KG1 (cell line): ENCODE data around the gene CCDC88A.
"Not testable (repeated sequence)": the region's sequence is repeated elsewhere in the genome, so short reads cannot be mapped to it uniquely, and the experiment has no call there.

Source experiments
- DNase-seq: peaks from one replicate; lab custom pipeline; 2025; lab: John Stamatoyannopoulos, UW

CCDC88A gene

GRCh38 chr2:55419679-55420438, at the start of gene CCDC88A:
CCDC88A (minus strand) TSS chr2:55419856; CDS start chr2:55419079, 777 bp downstream.
- DNase-seq, result peak; percentile 95

DNA sequence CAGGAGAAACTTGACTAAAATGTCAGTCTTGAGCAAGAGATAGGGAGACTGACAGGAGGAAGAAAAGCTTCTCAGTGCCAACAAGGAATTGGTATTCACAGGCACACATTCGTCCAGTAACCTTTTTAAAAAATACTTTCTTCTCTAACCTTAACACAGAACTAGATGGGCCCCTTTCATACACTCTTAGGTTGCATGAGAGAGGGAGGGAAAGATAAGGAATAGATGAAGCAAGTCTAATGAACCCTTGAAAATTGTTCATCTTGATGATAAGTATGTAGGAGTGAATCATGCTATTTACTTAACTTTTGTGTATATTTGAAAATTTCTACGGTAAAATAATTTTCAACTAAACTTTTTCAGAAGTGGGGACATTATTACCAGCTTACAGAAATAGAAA, 42.0 kb upstream of the CCDC88A start:
- DNase-seq, result no peak

GRCh38 chr2:55460562-55460961, 40.9 kb upstream of the CCDC88A start:
- DNase-seq, result no peak

- DNase-seq, result no peak
Observed at GRCh38 chr2:55459714-55460274, 40.1 kb upstream of the CCDC88A start.

DNA sequence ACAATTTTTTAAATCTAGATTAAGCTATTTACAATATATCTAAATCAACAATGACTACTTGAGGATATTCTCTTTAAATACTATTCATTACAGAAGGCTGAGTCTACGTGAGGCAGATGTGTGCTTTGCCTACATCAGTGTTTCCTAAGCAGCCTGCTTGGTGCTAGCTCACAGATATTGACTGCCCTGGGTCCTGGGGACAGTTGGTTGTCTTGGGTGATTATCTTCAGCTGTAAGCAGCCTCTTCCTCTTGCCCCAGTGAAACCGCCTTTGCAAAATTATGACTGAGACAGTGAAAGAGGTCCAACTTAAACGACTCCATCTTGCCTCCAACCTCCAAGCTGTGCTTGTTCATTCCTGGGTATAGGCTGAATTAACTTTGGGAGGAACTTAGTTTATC, 39.6 kb upstream of the CCDC88A start:
- no peak for DNase-seq

DNA sequence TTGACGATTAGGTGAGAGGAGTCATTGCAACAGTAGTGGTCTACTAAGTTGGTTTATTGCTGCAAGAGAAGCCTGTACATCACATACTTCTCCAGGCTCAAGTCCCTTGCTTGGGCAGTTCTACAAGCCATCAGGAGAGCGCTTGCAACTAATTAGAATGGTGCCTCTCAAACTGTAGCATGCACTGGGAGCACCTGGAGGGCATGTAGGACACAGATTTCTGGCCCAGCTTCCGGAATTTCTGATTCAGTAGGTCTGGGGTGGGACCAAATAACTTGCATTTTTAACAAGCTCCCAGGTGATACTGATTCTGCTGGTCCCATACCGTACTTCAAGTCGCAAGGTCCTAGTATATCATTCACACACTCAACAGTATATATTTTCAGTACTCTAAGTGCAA, 34.5 kb upstream of the CCDC88A start:
- DNase-seq, result no peak

GRCh38 chr2:55452879-55453278, 33.2 kb upstream of the CCDC88A start:
- DNase-seq, result no peak

GRCh38 chr2:55451699-55452098, 32.0 kb upstream of the CCDC88A start:
- no peak for DNase-seq

DNA sequence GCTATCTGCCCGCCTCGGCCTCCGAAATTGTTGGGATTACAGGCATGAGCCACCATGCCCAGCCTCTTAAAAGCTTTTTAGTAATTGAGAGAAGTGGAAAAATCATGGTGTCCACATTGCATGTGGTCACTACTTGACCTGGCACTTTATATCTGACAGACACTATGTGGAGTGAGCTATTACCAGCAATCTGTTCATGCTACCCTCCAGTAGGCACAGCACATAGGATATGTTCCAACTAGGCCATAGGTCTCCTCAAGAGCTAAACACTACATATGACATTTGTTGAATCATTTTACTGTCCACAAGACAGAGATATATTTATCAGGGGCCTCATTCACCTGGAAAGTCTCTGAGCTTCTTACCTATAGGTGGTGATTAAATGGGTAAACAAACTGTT, 30.4 kb upstream of the CCDC88A start:
- not testable (repeated sequence) for DNase-seq

DNA sequence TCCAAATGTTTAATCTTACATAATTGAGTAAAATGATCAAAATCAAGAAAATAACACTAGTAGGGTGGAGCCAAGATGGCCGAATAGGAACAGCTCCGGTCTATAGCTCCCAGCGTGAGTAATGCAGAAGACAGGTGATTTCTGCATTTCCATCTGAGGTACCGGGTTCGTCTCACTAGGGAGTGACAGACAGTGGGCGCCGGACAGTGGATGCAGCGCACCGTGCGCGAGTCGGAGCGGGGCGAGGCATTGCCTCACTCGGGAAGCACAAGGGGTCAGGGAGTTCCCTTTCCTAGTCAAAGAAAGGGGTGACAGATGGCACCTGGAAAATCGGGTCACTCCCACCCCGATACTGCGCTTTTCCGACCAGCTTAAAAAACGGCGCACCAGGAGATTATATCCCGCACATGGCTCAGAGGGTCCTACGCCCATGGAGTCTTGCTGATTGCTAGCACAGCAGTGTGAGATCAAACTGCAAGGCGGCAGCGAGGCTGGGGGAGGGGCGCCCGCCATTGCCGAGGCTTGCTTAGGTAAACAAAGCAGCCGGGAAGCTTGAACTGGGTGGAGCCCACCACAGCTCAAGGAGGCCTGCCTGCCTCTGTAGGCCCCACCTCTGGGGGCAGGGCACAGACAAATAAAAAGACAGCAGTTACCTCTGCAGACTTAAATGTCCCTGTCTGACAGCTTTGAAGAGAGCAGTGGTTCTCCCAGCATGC, 22.5 kb upstream of the CCDC88A start:
- not testable (repeated sequence) for DNase-seq

GRCh38 chr2:55441280-55441892, 21.7 kb upstream of the CCDC88A start:
- no peak for DNase-seq

DNA sequence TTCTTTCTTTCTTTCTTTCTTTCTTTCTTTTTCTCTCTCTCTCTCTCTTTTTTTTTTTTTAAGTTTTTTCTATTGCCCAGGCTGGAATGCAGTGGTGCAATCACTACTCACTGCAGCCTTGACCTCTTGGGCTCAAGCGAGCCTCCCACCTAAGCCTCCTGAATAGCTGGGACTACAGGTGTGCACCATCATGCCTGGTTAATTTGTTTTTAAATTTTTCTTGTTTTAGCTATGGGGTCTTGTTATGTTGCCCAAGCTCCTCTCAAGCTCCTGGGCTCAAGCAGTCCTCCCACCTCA, 19.4 kb upstream of the CCDC88A start:
- no peak for DNase-seq

- no peak for DNase-seq
Observed at GRCh38 chr2:55438391-55439100, 18.9 kb upstream of the CCDC88A start.

DNA sequence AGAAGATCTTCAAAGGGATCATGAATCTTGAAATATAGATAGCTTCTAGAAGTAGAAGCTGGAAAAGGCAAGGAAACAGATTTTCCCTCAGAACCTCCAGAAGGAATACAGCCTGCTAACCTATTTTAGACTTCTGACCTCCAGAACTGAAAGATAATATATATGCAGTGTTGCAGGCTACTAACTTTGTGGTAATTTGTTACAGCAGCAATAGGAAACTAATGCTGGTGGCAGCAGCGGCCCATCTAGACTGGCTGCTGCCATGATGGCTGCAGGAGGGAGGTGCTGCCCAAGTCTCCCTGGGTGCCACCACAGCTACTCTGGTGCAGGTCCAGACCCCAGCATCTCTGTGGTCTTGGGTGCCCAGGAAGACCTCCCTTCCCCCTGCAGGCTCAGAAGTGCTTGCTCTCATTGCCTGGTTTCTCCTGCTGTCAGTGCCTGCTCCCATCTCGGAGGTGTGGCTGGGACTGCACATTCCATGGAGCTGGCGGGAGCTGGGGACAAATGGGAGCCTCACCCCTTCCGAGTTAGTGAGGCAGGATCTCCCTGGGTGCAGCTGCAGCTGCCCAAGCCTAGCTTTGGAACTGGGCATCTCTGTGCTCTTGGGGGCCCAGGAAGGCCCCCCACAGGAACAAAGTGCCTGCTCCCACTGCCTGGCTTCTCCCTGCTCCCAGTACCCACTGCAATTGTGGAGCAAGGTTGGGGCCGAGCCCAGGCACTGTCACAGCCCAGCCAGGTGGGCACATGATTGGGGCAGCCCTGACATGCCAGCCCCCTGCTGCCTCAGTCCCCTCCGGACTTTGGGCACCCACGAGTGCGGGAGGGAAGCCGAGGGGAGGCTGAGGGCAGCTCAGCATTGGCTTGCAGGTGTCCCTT, 18.1 kb upstream of the CCDC88A start:
- DNase-seq, result no peak

DNA sequence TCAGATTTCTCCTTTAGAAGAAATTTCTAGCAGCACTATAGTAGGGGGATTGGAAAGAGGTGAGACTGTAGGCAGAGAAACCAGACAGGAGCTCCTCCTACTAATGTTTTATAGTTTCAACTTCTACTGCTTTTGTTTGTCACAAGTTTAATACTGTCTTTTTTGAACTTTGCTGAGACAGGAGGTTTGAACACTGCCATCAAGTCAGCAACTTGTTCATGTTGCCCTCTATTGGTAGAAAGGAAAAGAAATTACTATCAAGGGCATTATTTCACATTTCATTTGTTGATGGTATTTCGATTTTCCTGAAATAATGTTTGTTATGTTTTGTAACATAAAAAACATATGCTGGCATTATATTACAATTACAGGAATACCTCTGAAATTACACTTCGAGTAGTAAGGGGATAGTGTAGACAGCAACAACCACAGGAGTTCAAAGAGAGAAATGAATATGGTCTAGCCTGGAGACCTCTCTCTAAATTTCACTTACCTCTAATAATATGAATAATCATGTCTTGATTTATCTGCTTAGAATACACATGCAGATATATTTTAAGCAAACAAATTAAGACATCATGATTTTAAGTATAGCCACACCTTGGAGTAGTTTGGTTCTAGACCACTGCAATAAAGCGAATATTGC, 12.4 kb upstream of the CCDC88A start:
- DNase-seq, result no peak

- DNase-seq, result no peak
Observed at GRCh38 chr2:55430211-55430975, 10.7 kb upstream of the CCDC88A start.

- DNase-seq, result no peak
Observed at GRCh38 chr2:55428258-55428657, 8.6 kb upstream of the CCDC88A start.

GRCh38 chr2:55425431-55425831, 5.8 kb upstream of the CCDC88A start:
- no peak for DNase-seq

DNA sequence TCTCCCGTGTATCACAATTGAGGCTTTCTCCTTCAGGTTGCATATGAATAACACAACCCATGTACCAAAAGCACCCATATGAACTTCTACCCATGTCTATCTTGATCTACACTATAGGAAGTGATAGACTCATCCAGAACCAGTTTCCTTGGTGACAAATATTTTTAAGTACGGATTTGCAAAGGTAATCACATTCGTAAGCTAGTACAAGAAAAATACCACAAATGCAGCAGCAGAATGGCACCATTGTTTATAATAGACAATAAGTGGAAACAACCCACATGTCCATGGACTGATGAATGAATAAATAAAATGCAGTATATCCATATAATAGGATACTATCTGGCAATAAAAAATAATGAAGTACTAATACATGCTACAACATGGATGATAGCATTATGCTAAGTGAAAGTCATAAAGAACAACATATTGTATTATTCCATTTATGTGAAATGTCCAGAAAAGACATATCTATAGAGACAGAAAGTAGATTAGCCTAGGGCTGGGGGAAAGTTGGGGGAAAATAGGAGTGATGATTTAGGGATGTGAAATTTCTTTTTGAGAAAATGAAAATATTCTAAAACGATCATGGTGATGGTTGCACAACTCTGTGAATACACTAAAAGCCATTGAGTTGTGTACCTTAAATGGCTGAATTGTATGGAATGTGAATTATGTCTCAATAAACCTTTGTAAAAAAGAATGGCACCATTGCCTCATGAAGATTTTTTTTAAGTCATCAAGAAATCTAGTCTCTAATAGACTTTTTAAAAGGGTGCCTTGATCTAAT, 3.4 kb upstream of the CCDC88A start:
- no peak for DNase-seq
